Mesothelial cell of epicardium (in vitro differentiated cells): ENCODE data around the gene E2F2. TPM values are rescaled to one million over a fixed set of nuclear protein-coding genes. Genes with fewer than 3 reads are reported as not detected.

Experiments
- DNase-seq, 2 experiments: peaks; one replicate each; pipeline ENCODE4 v3.0.0; 2021; ENCODE audit warnings: low spot score in 2 of 2; ENCODE audit not compliant: unreplicated experiment in 2 of 2
- H3K27ac Mint-ChIP-seq: 2 replicates; pipeline ENCODE4 v1.8.0; 2021; ENCODE audit warnings: mixed read lengths
- H3K27me3 Mint-ChIP-seq: 2 replicates; pipeline ENCODE4 v1.8.0; 2021; ENCODE audit warnings: low read depth, mixed read lengths
- H3K36me3 Mint-ChIP-seq: 2 replicates; pipeline ENCODE4 v1.8.0; 2021; ENCODE audit warnings: mixed read lengths
- H3K4me1 Mint-ChIP-seq: 2 replicates; pipeline ENCODE4 v1.8.0; 2021; ENCODE audit warnings: mixed read lengths
- H3K4me3 Mint-ChIP-seq: 2 replicates; pipeline ENCODE4 v1.8.0; 2021; ENCODE audit warnings: mild to moderate bottlenecking, moderate library complexity, mixed read lengths
- H3K9me3 Mint-ChIP-seq: 2 replicates; pipeline ENCODE4 v1.8.0; 2021; ENCODE audit warnings: mixed read lengths
- CTCF ChIP-seq: fragments of 200-600 bp; sonication (generic); IDR thresholded peaks from one replicate; pipeline ENCODE4 v1.5.0; 2021; ENCODE audit warnings: antibody characterized with exemption; ENCODE audit not compliant: unreplicated experiment
- total RNA-seq: library from RNA; stranded (reverse); gene quantifications from 3 replicates; pipeline ENCODE4 v1.2.1, GENCODE V29; 2021

Gene E2F2
- total RNA-seq, 1 donor from 2014 or later: 4.8 TPM

DNA sequence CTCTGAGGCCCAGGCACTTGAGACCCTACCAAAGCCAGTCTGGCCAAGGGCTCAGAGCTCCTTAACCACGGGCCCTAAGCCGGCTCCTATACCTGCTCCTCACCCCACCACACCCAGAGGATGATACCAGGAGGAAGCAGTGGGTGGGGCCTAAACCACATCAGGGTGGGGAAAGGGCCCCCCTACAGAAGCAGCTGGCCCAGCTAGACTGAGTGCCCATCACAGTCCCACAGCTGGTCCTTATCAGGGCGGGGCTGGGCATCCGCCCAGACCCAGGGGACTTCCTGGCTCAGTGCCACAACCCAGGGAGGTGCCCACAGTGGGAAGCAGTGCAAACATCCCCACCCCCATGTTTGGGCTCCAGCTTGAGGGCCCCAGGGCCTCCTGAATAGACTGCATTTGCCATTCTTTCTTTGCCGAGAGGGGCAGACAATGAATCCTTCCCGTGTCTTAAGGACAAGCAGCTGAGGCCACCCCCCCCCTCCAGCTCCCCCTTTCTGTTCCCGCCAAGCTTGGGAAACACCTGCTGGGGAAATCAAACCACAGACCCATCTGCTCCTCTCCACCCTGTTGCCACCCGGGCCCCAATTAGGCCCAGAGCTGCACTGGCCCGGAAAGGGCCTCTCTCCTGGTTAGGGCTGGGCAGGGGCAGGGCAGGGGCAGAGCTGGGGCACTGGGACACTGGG lies 6.2 kb downstream of the E2F2 start:
- H3K4me3 Mint-ChIP-seq: no peak overlapping the region
- H3K27me3 Mint-ChIP-seq: no peaks in the 10 kb centered on the region
- H3K36me3 Mint-ChIP-seq: peaks cover 4% of the 10 kb centered on the region
- H3K4me1 Mint-ChIP-seq: peaks cover 14% of the 10 kb centered on the region
- no peak for TF ChIP-seq CTCF
- no peak for DNase-seq
- H3K9me3 Mint-ChIP-seq: no peaks in the 10 kb centered on the region
- H3K27ac Mint-ChIP-seq: no peak overlapping the region

- Mint-ChIP-seq H3K36me3 (peaks cover 4% of the 10 kb centered on the region), H3K27ac (no peak overlapping the region), H3K9me3 (no peaks in the 10 kb centered on the region), H3K27me3 (no peaks in the 10 kb centered on the region), H3K4me1 (peaks cover 8% of the 10 kb centered on the region), H3K4me3 (no peak overlapping the region)
- TF ChIP-seq CTCF: no peak
- no peak for DNase-seq
Measured at GRCh38 chr1:23524163-23524562, 6.9 kb downstream of the E2F2 start.

GRCh38 chr1:23522244-23522982 lies 8.6 kb downstream of the E2F2 start:
- Mint-ChIP-seq H3K36me3 (peaks cover 6% of the 10 kb centered on the region), H3K4me3 (no peak overlapping the region)
- TF ChIP-seq CTCF: no peak

GRCh38 chr1:23521588-23521987 lies 9.4 kb downstream of the E2F2 start:
- H3K27me3 Mint-ChIP-seq: no peaks in the 10 kb centered on the region
- no peaks in the 10 kb centered on the region for H3K4me1 Mint-ChIP-seq
- no peak overlapping the region for H3K27ac Mint-ChIP-seq
- no peaks in the 10 kb centered on the region for H3K9me3 Mint-ChIP-seq
- TF ChIP-seq CTCF: no peak
- no peak for DNase-seq
- no peak overlapping the region for H3K4me3 Mint-ChIP-seq
- peaks cover 6% of the 10 kb centered on the region for H3K36me3 Mint-ChIP-seq

More at GRCh38 chr1:23522244-23522982, 8.6 kb downstream of the E2F2 start:
- no peaks in the 10 kb centered on the region for H3K9me3 Mint-ChIP-seq
- DNase-seq: no peak
- no peaks in the 10 kb centered on the region for H3K4me1 Mint-ChIP-seq
- H3K27me3 Mint-ChIP-seq: no peaks in the 10 kb centered on the region
- no peak overlapping the region for H3K27ac Mint-ChIP-seq

- Mint-ChIP-seq H3K9me3 (no peaks in the 10 kb centered on the region), H3K4me1 (no peaks in the 10 kb centered on the region), H3K27me3 (no peaks in the 10 kb centered on the region), H3K36me3 (peaks cover 8% of the 10 kb centered on the region), H3K4me3 (no peak overlapping the region), H3K27ac (no peak overlapping the region)
- TF ChIP-seq CTCF: no peak
- DNase-seq: no peak
Measured at GRCh38 chr1:23517581-23517980, 13.5 kb downstream of the E2F2 start.
